Measurements from ENCODE around the gene CLCN6. TPM values are rescaled to one million over a fixed set of nuclear protein-coding genes. Genes with fewer than 3 reads are reported as not detected.
A peak's percentile ranks its signal among the peaks of the same experiment; 100 is the strongest.

The CLCN6 gene
- total and polyA plus RNA-seq, 2 of the 13 experiments (the other 11 are each of a cell fraction or from before 2014, with no cell fraction given) = 14.9 to 19.3 TPM

GRCh38 chr1:11838349-11839272, 32.6 kb downstream of the CLCN6 start (continued):
- no peak for TF ChIP-seq ZNF142 (CRISPR knock-in tag; IDR thresholded peaks at IDR 0.05)
- TF ChIP-seq TAF15 (IDR thresholded peaks at IDR 0.05; ENCODE audit: low read depth, low read length, poor library complexity, severe bottlenecking) = no peak
- no peak for TF ChIP-seq ZNF550 (CRISPR knock-in tag; IDR thresholded peaks at IDR 0.05; ENCODE audit: borderline replicate concordance)
- TF ChIP-seq MEIS2 (CRISPR knock-in tag; IDR thresholded peaks at IDR 0.05) = no peak
- TF ChIP-seq RBFOX2 (IDR thresholded peaks at IDR 0.05; ENCODE audit: low read depth, low read length) = 0 out of 2 replicates have a peak, but pooled peaks have one; percentile 25
- no peak for TF ChIP-seq AFF4 (CRISPR knock-in tag; IDR thresholded peaks at IDR 0.05)
- peak; percentile 43; the same call in 1 of the 2 replicates for TF ChIP-seq MEIS1 (CRISPR knock-in tag; IDR thresholded peaks at IDR 0.05; ENCODE audit: borderline replicate concordance)
- TF ChIP-seq THAP11 (CRISPR knock-in tag; IDR thresholded peaks at IDR 0.05) = 0 out of 2 replicates have a peak, but pooled peaks have one; percentile 21
- no peak for TF ChIP-seq HOXA9 (CRISPR knock-in tag; IDR thresholded peaks at IDR 0.05; ENCODE audit: borderline replicate concordance)
- TF ChIP-seq DRAP1 (CRISPR knock-in tag; IDR thresholded peaks at IDR 0.05) = no peak; the same call in 1 of the 2 replicates
- no peak for TF ChIP-seq ZNF558 (CRISPR knock-in tag; IDR thresholded peaks at IDR 0.05; ENCODE audit: borderline replicate concordance)
- TF ChIP-seq ZSCAN22 (CRISPR knock-in tag; IDR thresholded peaks at IDR 0.05) = no peak
- no peak for TF ChIP-seq ZNF12 (CRISPR knock-in tag; IDR thresholded peaks at IDR 0.05)
- TF ChIP-seq GATAD2A (CRISPR knock-in tag; IDR thresholded peaks at IDR 0.05) = 0 out of 2 replicates have a peak, but pooled peaks have one; percentile 37
- TF ChIP-seq HMGXB4 (CRISPR knock-in tag; IDR thresholded peaks at IDR 0.05; ENCODE audit: borderline replicate concordance in 1 of 2, low read depth in 1 of 2) = peak in 1 of 2 experiments; percentile 73; a peak in 2 of 4 replicates
- no peak for TF ChIP-seq SRF (IDR thresholded peaks at IDR 0.05; ENCODE audit: low read depth, low read length)

Data from HepG2 (cell line).